ENCODE results near the gene TMEM178B. TPM values are rescaled to one million over a fixed set of nuclear protein-coding genes. Genes with fewer than 3 reads are reported as not detected.

TMEM178B gene
- total RNA-seq, 2 donors from 2014 or later = 1.7 to 4.1 TPM

- TF ChIP-seq, protein P1, sequence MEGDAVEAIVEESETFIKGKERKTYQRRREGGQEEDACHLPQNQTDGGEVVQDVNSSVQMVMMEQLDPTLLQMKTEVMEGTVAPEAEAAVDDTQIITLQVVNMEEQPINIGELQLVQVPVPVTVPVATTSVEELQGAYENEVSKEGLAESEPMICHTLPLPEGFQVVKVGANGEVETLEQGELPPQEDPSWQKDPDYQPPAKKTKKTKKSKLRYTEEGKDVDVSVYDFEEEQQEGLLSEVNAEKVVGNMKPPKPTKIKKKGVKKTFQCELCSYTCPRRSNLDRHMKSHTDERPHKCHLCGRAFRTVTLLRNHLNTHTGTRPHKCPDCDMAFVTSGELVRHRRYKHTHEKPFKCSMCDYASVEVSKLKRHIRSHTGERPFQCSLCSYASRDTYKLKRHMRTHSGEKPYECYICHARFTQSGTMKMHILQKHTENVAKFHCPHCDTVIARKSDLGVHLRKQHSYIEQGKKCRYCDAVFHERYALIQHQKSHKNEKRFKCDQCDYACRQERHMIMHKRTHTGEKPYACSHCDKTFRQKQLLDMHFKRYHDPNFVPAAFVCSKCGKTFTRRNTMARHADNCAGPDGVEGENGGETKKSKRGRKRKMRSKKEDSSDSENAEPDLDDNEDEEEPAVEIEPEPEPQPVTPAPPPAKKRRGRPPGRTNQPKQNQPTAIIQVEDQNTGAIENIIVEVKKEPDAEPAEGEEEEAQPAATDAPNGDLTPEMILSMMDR (conservative IDR thresholded peaks at IDR 0.05) = no peak
- H3K27ac ChIP-seq (ENCODE audit: low read depth, low read length) = no peak overlapping the region
- no peaks in the 10 kb centered on the region for H3K9me3 ChIP-seq (ENCODE audit: control insufficient read depth, low read length)
- H3K27ac Mint-ChIP-seq = no peak overlapping the region
- no peaks in the 10 kb centered on the region for H3K4me1 ChIP-seq (ENCODE audit: control insufficient read depth, insufficient read depth, low read length)
- no peak overlapping the region for H3K4me3 Mint-ChIP-seq
- H3K4me1 Mint-ChIP-seq = no peaks in the 10 kb centered on the region
- no peak overlapping the region for H3K9ac ChIP-seq (ENCODE audit: extremely low read depth, low read length, poor library complexity, severe bottlenecking)
- H3K9me3 Mint-ChIP-seq = no peaks in the 10 kb centered on the region
- no peaks in the 10 kb centered on the region for H3K27me3 Mint-ChIP-seq (ENCODE audit: insufficient read depth)
- 93% methylated on average over 3 of the region's 3 CpGs; no CpG with 5 or more reads in 1 of the 2 experiments for WGBS, 2 experiments (ENCODE audit: insufficient coverage in 1 of 2, insufficient read length in 1 of 2)
- no peaks in the 10 kb centered on the region for H3K36me3 ChIP-seq (ENCODE audit: control insufficient read depth, insufficient read depth, low read length)
- H3K4me3 ChIP-seq (ENCODE audit: low read length) = no peak overlapping the region
- DNase-seq = no peak
- H3K27me3 ChIP-seq (ENCODE audit: control insufficient read depth, insufficient read depth, low read length, poor library complexity, severe bottlenecking) = no peaks in the 10 kb centered on the region
- H3K36me3 Mint-ChIP-seq (ENCODE audit: low read depth) = no peaks in the 10 kb centered on the region
Measured at GRCh38 chr7:141415999-141416398, 342.1 kb downstream of the TMEM178B start.

DNA sequence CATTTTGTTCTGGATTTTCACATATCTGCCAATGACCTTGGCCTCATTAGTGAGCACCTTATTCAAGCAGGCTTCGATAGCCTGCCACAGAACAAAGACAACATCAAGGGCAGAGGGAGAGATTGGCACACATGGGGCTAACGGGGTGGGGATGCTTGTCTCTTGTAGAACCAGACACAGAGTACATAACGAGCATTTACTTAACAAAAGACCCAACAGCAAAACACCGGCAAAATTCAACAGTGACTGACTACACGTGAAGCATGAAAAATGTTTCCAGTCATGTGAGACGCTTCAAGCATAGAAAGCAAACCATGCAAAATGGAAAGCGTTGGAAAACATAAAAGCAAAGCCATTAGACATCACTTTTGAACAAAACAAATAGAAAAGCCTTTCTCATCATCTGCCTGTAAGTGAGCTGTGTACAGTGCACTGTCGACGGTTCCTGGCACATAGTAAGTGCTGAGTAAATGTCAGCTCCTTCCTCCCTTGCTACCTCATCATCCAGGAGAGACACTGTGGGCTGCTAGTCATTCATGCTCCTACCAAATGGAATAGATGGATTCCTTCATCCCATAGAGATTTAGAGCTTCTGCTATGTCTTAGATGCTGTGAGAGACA is 342.9 kb downstream of the TMEM178B start:
- no peaks in the 10 kb centered on the region for H3K36me3 Mint-ChIP-seq (ENCODE audit: low read depth)
- H3K27ac ChIP-seq (ENCODE audit: low read depth, low read length) = no peak overlapping the region
- no peaks in the 10 kb centered on the region for H3K36me3 ChIP-seq (ENCODE audit: control insufficient read depth, insufficient read depth, low read length)
- no peaks in the 10 kb centered on the region for H3K27me3 ChIP-seq (ENCODE audit: control insufficient read depth, insufficient read depth, low read length, poor library complexity, severe bottlenecking)
- H3K27ac Mint-ChIP-seq = no peak overlapping the region
- H3K27me3 Mint-ChIP-seq (ENCODE audit: insufficient read depth) = no peaks in the 10 kb centered on the region
- no peaks in the 10 kb centered on the region for H3K9me3 ChIP-seq (ENCODE audit: control insufficient read depth, low read length)
- TF ChIP-seq, protein P1 (conservative IDR thresholded peaks at IDR 0.05) = no peak
- no peak overlapping the region for H3K4me3 Mint-ChIP-seq
- H3K9me3 Mint-ChIP-seq = no peaks in the 10 kb centered on the region
- H3K4me1 ChIP-seq (ENCODE audit: control insufficient read depth, insufficient read depth, low read length) = no peaks in the 10 kb centered on the region
- no peak overlapping the region for H3K4me3 ChIP-seq (ENCODE audit: low read length)
- no peak for DNase-seq
- WGBS, 2 experiments (ENCODE audit: insufficient coverage in 1 of 2, insufficient read length in 1 of 2) = 88 to 97% methylated on average over 7 to 9 of the region's 9 CpGs
- H3K9ac ChIP-seq (ENCODE audit: extremely low read depth, low read length, poor library complexity, severe bottlenecking) = no peak overlapping the region
- no peaks in the 10 kb centered on the region for H3K4me1 Mint-ChIP-seq

GRCh38 chr7:141417506-141417905 is 343.6 kb downstream of the TMEM178B start:
- Mint-ChIP-seq H3K4me3 (no peak overlapping the region), H3K4me1 (no peaks in the 10 kb centered on the region), H3K27me3 (ENCODE audit: insufficient read depth) (no peaks in the 10 kb centered on the region), H3K27ac (no peak overlapping the region), H3K36me3 (ENCODE audit: low read depth) (no peaks in the 10 kb centered on the region), H3K9me3 (no peaks in the 10 kb centered on the region)
- Histone ChIP-seq H3K27me3 (ENCODE audit: control insufficient read depth, insufficient read depth, low read length, poor library complexity, severe bottlenecking) (no peaks in the 10 kb centered on the region), H3K4me1 (ENCODE audit: control insufficient read depth, insufficient read depth, low read length) (no peaks in the 10 kb centered on the region), H3K9ac (ENCODE audit: extremely low read depth, low read length, poor library complexity, severe bottlenecking) (no peak overlapping the region), H3K4me3 (ENCODE audit: low read length) (no peak overlapping the region), H3K27ac (ENCODE audit: low read depth, low read length) (no peak overlapping the region), H3K9me3 (ENCODE audit: control insufficient read depth, low read length) (no peaks in the 10 kb centered on the region), H3K36me3 (ENCODE audit: control insufficient read depth, insufficient read depth, low read length) (no peaks in the 10 kb centered on the region)
- 88 to 97% methylated on average over 3 to 4 of the region's 4 CpGs for WGBS, 2 experiments (ENCODE audit: insufficient coverage in 1 of 2, insufficient read length in 1 of 2)
- DNase-seq = no peak
- TF ChIP-seq, protein P1 (conservative IDR thresholded peaks at IDR 0.05) = no peak
